Caco-2 (cell line): ENCODE results near the gene SMIM15. TPM values are rescaled to one million over a fixed set of nuclear protein-coding genes. Genes with fewer than 3 reads are reported as not detected.

Experiments
- BruUV-seq: library from RNA; stranded (reverse); fragments of 400-500 nt; replicated peaks from 2 replicates; lab custom pipeline; 2021; lab: Mats Ljungman, UMichigan
- CTCF ChIA-PET: fragments of 300-600 bp; sonication (Branson Sonifier 250); formaldehyde crosslinking; loops from one replicate; lab custom pipeline; 2022; ENCODE audit warnings: antibody characterized with exemption; lab: Charles Lee
- POLR2A ChIA-PET: fragments of 300-600 bp; sonication (Branson Sonifier 250); formaldehyde crosslinking; loops from one replicate; lab custom pipeline; 2022; ENCODE audit warnings: antibody characterized with exemption; lab: Charles Lee
- DNase-seq, 2 experiments: peaks; one replicate each; pipeline versions ENCODE4 v3.0.0 to v3.0.0-alpha.2; 2020 to 2022
- H3K27me3 ChIP-seq: replicated peaks from 2 replicates; pipeline ENCODE4 v1.6.0; 2011; ENCODE audit warnings: low read length; ENCODE audit not compliant: control insufficient read depth, insufficient read depth
- H3K36me3 ChIP-seq: 2 replicates; pipeline ENCODE4 v1.5.1; 2011; ENCODE audit warnings: low read length; ENCODE audit not compliant: control insufficient read depth, insufficient read depth
- H3K4me1 ChIP-seq: fragments of 250-450 bp; sonication (Bioruptor Pico); 2 replicates; pipeline ENCODE4 v1.5.1; 2020; ENCODE audit warnings: mild to moderate bottlenecking
- H3K4me3 ChIP-seq: 2 replicates; pipeline ENCODE4 v1.5.1; 2011; ENCODE audit warnings: low read depth, mild to moderate bottlenecking, control low read depth, low read length
- H3K9me3 ChIP-seq: fragments of 250-450 bp; sonication (Bioruptor Pico); 2 replicates; pipeline ENCODE4 v1.5.1; 2020; ENCODE audit warnings: mild to moderate bottlenecking, moderate library complexity
- H3K27ac Mint-ChIP-seq: one replicate; pipeline ENCODE4 v1.8.0; 2022; ENCODE audit warnings: mixed read lengths; ENCODE audit not compliant: unreplicated experiment
- H3K27me3 Mint-ChIP-seq: one replicate; pipeline ENCODE4 v1.8.0; 2022; ENCODE audit warnings: mixed read lengths; ENCODE audit not compliant: insufficient read depth, unreplicated experiment
- H3K36me3 Mint-ChIP-seq: one replicate; pipeline ENCODE4 v1.8.0; 2022; ENCODE audit warnings: mild to moderate bottlenecking, mixed read lengths; ENCODE audit not compliant: insufficient read depth, unreplicated experiment
- H3K4me1 Mint-ChIP-seq: one replicate; pipeline ENCODE4 v1.8.0; 2022; ENCODE audit warnings: low read depth, mixed read lengths; ENCODE audit not compliant: unreplicated experiment
- H3K4me3 Mint-ChIP-seq: one replicate; pipeline ENCODE4 v1.8.0; 2022; ENCODE audit warnings: mild to moderate bottlenecking, moderate library complexity, mixed read lengths; ENCODE audit not compliant: unreplicated experiment
- H3K9me3 Mint-ChIP-seq: one replicate; pipeline ENCODE4 v1.8.0; 2022; ENCODE audit warnings: mixed read lengths; ENCODE audit not compliant: unreplicated experiment
- intact Hi-C: fragments of 100-400 bp; cut with micrococcal nuclease; formaldehyde crosslinking; loops from one replicate; pipeline ENCODE4 v1.10.0; 2022; ENCODE audit not compliant: unreplicated experiment
- total RNA-seq: library from RNA; stranded (reverse); gene quantifications from 2 replicates; pipeline ENCODE4 v1.2.3, GENCODE V29; 2022
- TF ChIP-seq, protein P1 (sequence below), 2 experiments: fragments of 200-600 bp in 1 of 2; IDR thresholded peaks; 1 replicate in 1 of 2; 2 replicates in 1 of 2; pipeline versions ENCODE4 v1.5.1 to v1.8.0; 2011 to 2022; ENCODE audit warnings: antibody characterized with exemption in 1 of 2, control low read depth in 1 of 2, inconsistent platforms in 1 of 2, low read depth in 1 of 2, low read length in 1 of 2, mild to moderate bottlenecking in 1 of 2, moderate library complexity in 1 of 2; ENCODE audit not compliant: insufficient read depth in 1 of 2, severe bottlenecking in 1 of 2, unreplicated experiment in 1 of 2

Gene SMIM15
- total RNA-seq, 1 experiment from 2014 or later, result 57.7 TPM

DNA sequence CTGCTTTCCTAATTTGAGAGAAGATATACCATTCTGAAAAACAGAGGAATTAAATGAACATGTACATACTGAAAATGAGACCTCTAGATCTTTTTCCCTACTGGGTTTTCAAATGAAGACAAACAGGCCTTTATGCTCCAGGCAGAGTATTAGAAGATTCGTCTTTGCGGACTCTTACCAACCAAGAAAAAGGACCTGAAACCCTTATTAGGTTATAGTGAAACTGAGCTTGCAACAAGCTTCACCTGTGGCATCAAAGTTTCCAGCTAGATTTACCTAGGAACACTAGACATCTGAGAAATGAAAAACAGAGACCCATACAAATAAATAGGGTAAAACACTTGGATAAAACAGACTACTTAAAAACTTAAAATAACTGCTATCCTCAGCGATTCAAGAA is 46.3 kb downstream of the SMIM15 start:
- CTCF ChIA-PET, result no interaction called here
- no peak overlapping the region for H3K4me3 Mint-ChIP-seq

DNA sequence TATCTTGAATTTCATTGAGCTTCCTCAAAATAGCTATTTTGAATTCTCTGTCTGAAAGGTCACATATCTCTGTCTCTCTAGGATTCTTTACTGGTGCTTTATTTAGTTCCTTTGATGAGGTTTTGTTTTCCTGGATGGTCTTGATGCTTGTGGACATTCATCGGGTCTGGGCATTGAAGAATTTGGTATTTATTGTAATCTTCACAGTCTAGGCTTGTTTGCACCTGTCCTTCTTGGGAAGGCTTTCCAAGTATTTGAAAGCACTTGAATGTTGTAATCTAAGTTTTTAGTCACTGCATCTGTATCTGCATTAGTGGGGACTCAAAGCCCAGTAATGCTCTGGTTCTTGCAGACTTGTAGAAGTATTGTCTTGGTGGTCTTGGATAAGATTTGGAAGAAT is 47.8 kb downstream of the SMIM15 start:
- POLR2A ChIA-PET, result no interaction called here
- no peaks in the 10 kb centered on the region for H3K27me3 Mint-ChIP-seq

More for the DNA sequence above, 46.3 kb downstream of the SMIM15 start:
- H3K27ac Mint-ChIP-seq, result no peak overlapping the region
- Histone ChIP-seq H3K36me3 (no peaks in the 10 kb centered on the region; the same call in 1 of the 2 replicates), H3K4me3 (no peak overlapping the region), H3K27me3 (no peaks in the 10 kb centered on the region), H3K4me1 (no peaks in the 10 kb centered on the region), H3K9me3 (no peaks in the 10 kb centered on the region)
- TF ChIP-seq, protein P1, sequence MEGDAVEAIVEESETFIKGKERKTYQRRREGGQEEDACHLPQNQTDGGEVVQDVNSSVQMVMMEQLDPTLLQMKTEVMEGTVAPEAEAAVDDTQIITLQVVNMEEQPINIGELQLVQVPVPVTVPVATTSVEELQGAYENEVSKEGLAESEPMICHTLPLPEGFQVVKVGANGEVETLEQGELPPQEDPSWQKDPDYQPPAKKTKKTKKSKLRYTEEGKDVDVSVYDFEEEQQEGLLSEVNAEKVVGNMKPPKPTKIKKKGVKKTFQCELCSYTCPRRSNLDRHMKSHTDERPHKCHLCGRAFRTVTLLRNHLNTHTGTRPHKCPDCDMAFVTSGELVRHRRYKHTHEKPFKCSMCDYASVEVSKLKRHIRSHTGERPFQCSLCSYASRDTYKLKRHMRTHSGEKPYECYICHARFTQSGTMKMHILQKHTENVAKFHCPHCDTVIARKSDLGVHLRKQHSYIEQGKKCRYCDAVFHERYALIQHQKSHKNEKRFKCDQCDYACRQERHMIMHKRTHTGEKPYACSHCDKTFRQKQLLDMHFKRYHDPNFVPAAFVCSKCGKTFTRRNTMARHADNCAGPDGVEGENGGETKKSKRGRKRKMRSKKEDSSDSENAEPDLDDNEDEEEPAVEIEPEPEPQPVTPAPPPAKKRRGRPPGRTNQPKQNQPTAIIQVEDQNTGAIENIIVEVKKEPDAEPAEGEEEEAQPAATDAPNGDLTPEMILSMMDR (IDR thresholded peaks at IDR 0.05; ENCODE audit: insufficient read depth in 1 of 2, low read depth in 1 of 2, low read length in 1 of 2, severe bottlenecking in 1 of 2, unreplicated experiment in 1 of 2), result no peak
- POLR2A ChIA-PET, result no interaction called here
- intact Hi-C loops, result no loop called here
- H3K27me3 Mint-ChIP-seq, result no peaks in the 10 kb centered on the region
- BruUV-seq, result no TSS peak
- no peaks in the 10 kb centered on the region for H3K36me3 Mint-ChIP-seq
- no peak for DNase-seq
- H3K9me3 Mint-ChIP-seq, result peaks cover 20% of the 10 kb centered on the region
- H3K4me1 Mint-ChIP-seq, result no peaks in the 10 kb centered on the region

More for the DNA sequence above, 47.8 kb downstream of the SMIM15 start:
- H3K9me3 Mint-ChIP-seq, result peaks cover 20% of the 10 kb centered on the region
- Histone ChIP-seq H3K27me3 (no peaks in the 10 kb centered on the region), H3K36me3 (no peaks in the 10 kb centered on the region; the same call in 1 of the 2 replicates), H3K4me1 (no peaks in the 10 kb centered on the region), H3K4me3 (no peak overlapping the region), H3K9me3 (no peaks in the 10 kb centered on the region)
- intact Hi-C loops, result no loop called here
- CTCF ChIA-PET, result no interaction called here
- H3K36me3 Mint-ChIP-seq, result no peaks in the 10 kb centered on the region
- no peak overlapping the region for H3K4me3 Mint-ChIP-seq
- no peaks in the 10 kb centered on the region for H3K4me1 Mint-ChIP-seq
- TF ChIP-seq, protein P1 (IDR thresholded peaks at IDR 0.05; ENCODE audit: insufficient read depth in 1 of 2, low read depth in 1 of 2, low read length in 1 of 2, severe bottlenecking in 1 of 2, unreplicated experiment in 1 of 2), result no peak
- DNase-seq, result no peak
- no peak overlapping the region for H3K27ac Mint-ChIP-seq
- BruUV-seq, result no TSS peak

Other genes starting within 250 kb of the SMIM15 start
- 18.3 and 19.8 TPM in 2 replicates for gene ERCC8, start 217.4 kb downstream of the SMIM15 start, total RNA-seq
- gene NDUFAF2, start 217.3 kb downstream of the SMIM15 start, total RNA-seq, result 57.9 and 60.8 TPM in 2 replicates
- gene ZSWIM6, start 169.8 kb upstream of the SMIM15 start, total RNA-seq, result 10.0 and 10.7 TPM in 2 replicates